A673 (cell line): Measurements from ENCODE around the gene PPP2R3B.

Experiments used
- EZH2 ChIP-seq: fragments of 200-600 bp; sonication (generic); IDR thresholded peaks from 2 replicates; pipeline ENCODE4 v1.6.1; 2017; ENCODE audit warnings: borderline replicate concordance, low read depth, mild to moderate bottlenecking, mixed read lengths, antibody characterized with exemption, low read length; ENCODE audit not compliant: poor library complexity, severe bottlenecking
- TF ChIP-seq, protein P1 (sequence below): fragments of 300-800, 200-600 bp; sonication (generic); conservative IDR thresholded peaks from 2 replicates; pipeline ENCODE4 v1.5.1; 2017; ENCODE audit warnings: low read depth, mild to moderate bottlenecking, antibody characterized with exemption, low read length, moderate library complexity, mixed read lengths

- TF ChIP-seq, protein P1, sequence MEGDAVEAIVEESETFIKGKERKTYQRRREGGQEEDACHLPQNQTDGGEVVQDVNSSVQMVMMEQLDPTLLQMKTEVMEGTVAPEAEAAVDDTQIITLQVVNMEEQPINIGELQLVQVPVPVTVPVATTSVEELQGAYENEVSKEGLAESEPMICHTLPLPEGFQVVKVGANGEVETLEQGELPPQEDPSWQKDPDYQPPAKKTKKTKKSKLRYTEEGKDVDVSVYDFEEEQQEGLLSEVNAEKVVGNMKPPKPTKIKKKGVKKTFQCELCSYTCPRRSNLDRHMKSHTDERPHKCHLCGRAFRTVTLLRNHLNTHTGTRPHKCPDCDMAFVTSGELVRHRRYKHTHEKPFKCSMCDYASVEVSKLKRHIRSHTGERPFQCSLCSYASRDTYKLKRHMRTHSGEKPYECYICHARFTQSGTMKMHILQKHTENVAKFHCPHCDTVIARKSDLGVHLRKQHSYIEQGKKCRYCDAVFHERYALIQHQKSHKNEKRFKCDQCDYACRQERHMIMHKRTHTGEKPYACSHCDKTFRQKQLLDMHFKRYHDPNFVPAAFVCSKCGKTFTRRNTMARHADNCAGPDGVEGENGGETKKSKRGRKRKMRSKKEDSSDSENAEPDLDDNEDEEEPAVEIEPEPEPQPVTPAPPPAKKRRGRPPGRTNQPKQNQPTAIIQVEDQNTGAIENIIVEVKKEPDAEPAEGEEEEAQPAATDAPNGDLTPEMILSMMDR: no peak
- no peak for TF ChIP-seq EZH2
Observed at GRCh38 chrX:369563-370101, 17.1 kb downstream of the PPP2R3B start.
